Endothelial cell of umbilical vein (primary cell): ENCODE results near the gene GLI3. TPM values are rescaled to one million over a fixed set of nuclear protein-coding genes. Genes with fewer than 3 reads are reported as not detected.

Source experiments
- BruUV-seq: library from RNA; stranded (reverse); fragments of 400-500 nt; replicated peaks from 2 replicates; lab custom pipeline; 2021; lab: Mats Ljungman, UMichigan
- CTCF ChIA-PET: fragments of 300-600, 350-600 bp; sonication (Branson Sonifier 250); formaldehyde crosslinking; loops from one replicate; lab custom pipeline; 2021; ENCODE audit warnings: antibody characterized with exemption, inconsistent platforms; lab: Charles Lee
- POLR2A ChIA-PET: fragments of 300-600, 350-600 bp; sonication (Branson Sonifier 250); formaldehyde crosslinking; loops from one replicate; lab custom pipeline; 2021; ENCODE audit warnings: antibody characterized with exemption, inconsistent platforms; lab: Charles Lee
- DNase-seq: peaks from one replicate; pipeline ENCODE4 v3.0.0-alpha.2; 2011; ENCODE audit warnings: low read depth, low spot score
- FAIRE-seq: peaks from 2 replicates; lab custom pipeline; 2011; peaks lifted over from hg19 to GRCh38; lab: Jason Lieb, UNC
- H2AFZ ChIP-seq: 2 replicates; pipeline ENCODE4 v1.6.0; 2012; ENCODE audit warnings: low read depth, low read length, control low read depth, inconsistent platforms
- H3K27ac ChIP-seq: 2 replicates; pipeline ENCODE4 v1.5.1; 2011; ENCODE audit warnings: low read depth, mild to moderate bottlenecking, control low read depth, low read length, moderate library complexity; ENCODE audit not compliant: insufficient read depth
- H3K27me3 ChIP-seq, 2 experiments: 2 replicates each; pipeline versions ENCODE4 v1.6.0 to v1.6.1; 2011; ENCODE audit warnings: low read length in 2 of 2, mixed read lengths in 1 of 2; ENCODE audit not compliant: control insufficient read depth in 2 of 2, insufficient read depth in 2 of 2
- H3K36me3 ChIP-seq, 2 experiments: 2 replicates in 1 of 2; 3 replicates in 1 of 2; pipeline ENCODE4 v1.5.1; 2011; ENCODE audit warnings: low read length in 2 of 2, mild to moderate bottlenecking in 1 of 2, moderate library complexity in 1 of 2; ENCODE audit not compliant: control insufficient read depth in 2 of 2, insufficient read depth in 2 of 2; ENCODE audit errors: extremely low read depth in 1 of 2
- H3K4me1 ChIP-seq: 3 replicates; pipeline ENCODE4 v1.5.1; 2011; ENCODE audit warnings: mild to moderate bottlenecking, low read length; ENCODE audit not compliant: control insufficient read depth, insufficient read depth; ENCODE audit errors: extremely low read depth
- H3K4me2 ChIP-seq: 2 replicates; pipeline ENCODE4 v1.6.1; 2011; ENCODE audit warnings: low read length, control low read depth, mixed read lengths; ENCODE audit not compliant: insufficient read depth
- H3K4me3 ChIP-seq, 3 experiments: fragments of 200-600 bp in 1 of 3; sonication (generic), shearing (Covaris generic) in 1 of 3; replicated peaks in 1 of 3; 2 replicates each; pipeline ENCODE4 v1.5.1; 2011 to 2016; ENCODE audit warnings: control low read depth in 3 of 3, low read length in 3 of 3, mild to moderate bottlenecking in 2 of 3, inconsistent platforms in 1 of 3, low read depth in 1 of 3, moderate library complexity in 1 of 3; ENCODE audit not compliant: insufficient read depth in 1 of 3
- H3K79me2 ChIP-seq: 2 replicates; pipeline ENCODE4 v1.6.0; 2012; ENCODE audit warnings: low read length, inconsistent platforms; ENCODE audit not compliant: control insufficient read depth, insufficient read depth
- H3K9ac ChIP-seq: replicated peaks from 2 replicates; pipeline ENCODE3; 2011; ENCODE audit warnings: low read length, control low read depth; ENCODE audit not compliant: insufficient read depth; ENCODE audit errors: extremely low read depth
- H3K9me1 ChIP-seq: replicated peaks from 3 replicates; pipeline ENCODE4 v1.6.0; 2011; ENCODE audit warnings: mild to moderate bottlenecking, low read length; ENCODE audit not compliant: control insufficient read depth, insufficient read depth; ENCODE audit errors: extremely low read depth
- H3K9me3 ChIP-seq: replicated peaks from 2 replicates; pipeline ENCODE4 v1.5.1; 2012; ENCODE audit warnings: low read length, inconsistent platforms; ENCODE audit not compliant: control insufficient read depth, insufficient read depth
- H4K20me1 ChIP-seq: replicated peaks from 2 replicates; pipeline ENCODE3; 2011; ENCODE audit warnings: mild to moderate bottlenecking, low read length; ENCODE audit not compliant: control insufficient read depth, insufficient read depth; ENCODE audit errors: extremely low read depth
- EZH2 ChIP-seq: IDR thresholded peaks from 2 replicates; pipeline ENCODE4 v1.6.1; 2012; ENCODE audit warnings: borderline replicate concordance, low read depth, mild to moderate bottlenecking, moderate library complexity, low read length, inconsistent platforms; ENCODE audit not compliant: severe bottlenecking
- FOS ChIP-seq: IDR thresholded peaks from 2 replicates; pipeline ENCODE4 v1.6.1; 2011; ENCODE audit warnings: mild to moderate bottlenecking, low read length, moderate library complexity, borderline replicate concordance; ENCODE audit not compliant: insufficient read depth
- GATA2 ChIP-seq: IDR thresholded peaks from 2 replicates; pipeline ENCODE4 v1.7.0; 2011; ENCODE audit warnings: low read depth, mild to moderate bottlenecking, moderate library complexity, mixed read lengths, low read length; ENCODE audit not compliant: insufficient read length, insufficient read depth
- JUN ChIP-seq: IDR thresholded peaks from 2 replicates; pipeline ENCODE4 v1.6.1; 2011; ENCODE audit warnings: borderline replicate concordance, low read depth; ENCODE audit not compliant: insufficient read length, insufficient read depth
- MYC ChIP-seq: IDR thresholded peaks from one replicate; pipeline ENCODE4 v1.6.1; 2011; ENCODE audit warnings: mild to moderate bottlenecking, low read depth, low read length
- POLR2A ChIP-seq: IDR thresholded peaks from 2 replicates; pipeline ENCODE4 v1.6.1; 2012; ENCODE audit warnings: low read depth, mild to moderate bottlenecking, control low read depth, low read length
- POLR2AphosphoS5 ChIP-seq: IDR thresholded peaks from 2 replicates; pipeline ENCODE4 v1.6.1; 2012; ENCODE audit warnings: low read depth, mild to moderate bottlenecking, control low read depth, low read length, moderate library complexity; ENCODE audit not compliant: insufficient read depth
- dilution Hi-C: fragments of 300-500 bp; cut with MboI; formaldehyde crosslinking; loops from one replicate; pipeline ENCODE4 v1.15.0; 2019; ENCODE audit warnings: low sequenced_read_pairs; ENCODE audit not compliant: extremely low pct_ligation_motif_present
- intact Hi-C: fragments of 100-400 bp; cut with micrococcal nuclease; formaldehyde crosslinking; loops from one replicate; pipeline ENCODE4 v1.10.0; 2022
- polyA plus RNA-seq, 4 experiments: library from polyadenylated mRNA; depleted of rRNA in 3 of 4; stranded (reverse) in 3 of 4; unstranded in 1 of 4; fragments of >200 nt; gene quantifications; 2 replicates each; pipeline versions ENCODE4 v1.2.1 to v1.2.3, GENCODE V29; 2011 to 2012; ENCODE audit warnings: missing spikeins in 1 of 4
- total RNA-seq: library from RNA; stranded (reverse); gene quantifications from 2 replicates; pipeline ENCODE4 v1.2.3, GENCODE V29; 2021
- TF ChIP-seq, protein P1 (sequence below): IDR thresholded peaks from 2 replicates; pipeline ENCODE4 v1.6.1; 2011; ENCODE audit not compliant: insufficient read depth, insufficient read length

GLI3 gene
- total and polyA plus RNA-seq, 2 donors (not counting 3 experiments of a cell fraction or from before 2014, with no cell fraction given) = 6.0 to 24.9 TPM

DNA sequence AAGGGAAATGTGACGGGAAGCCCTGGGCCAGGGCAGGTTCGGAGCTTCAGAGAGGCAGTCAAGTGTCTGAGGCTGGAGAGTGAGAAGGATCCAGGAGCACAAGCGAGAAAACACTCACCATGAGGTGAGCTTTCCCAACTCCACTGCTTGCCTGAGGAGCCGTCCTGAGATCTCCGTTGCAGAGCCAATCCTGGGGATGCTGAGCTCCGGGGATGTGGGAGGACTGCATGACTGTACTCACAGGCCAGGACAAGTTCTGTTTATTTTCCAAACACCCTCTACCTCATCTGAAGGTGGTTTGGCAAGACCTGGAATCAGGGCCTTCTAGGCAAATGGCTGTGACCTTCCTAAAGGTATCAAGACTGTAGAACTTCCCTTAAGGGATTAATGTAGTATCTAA, 38.7 kb downstream of the GLI3 start:
- no peaks in the 10 kb centered on the region for H3K27me3 ChIP-seq
- POLR2A ChIA-PET = no interaction called here
- no peaks in the 10 kb centered on the region for H3K4me1 ChIP-seq
- H3K9me1 ChIP-seq = no peaks in the 10 kb centered on the region
- no peak overlapping the region for H2AFZ ChIP-seq
- TF ChIP-seq, protein P1, sequence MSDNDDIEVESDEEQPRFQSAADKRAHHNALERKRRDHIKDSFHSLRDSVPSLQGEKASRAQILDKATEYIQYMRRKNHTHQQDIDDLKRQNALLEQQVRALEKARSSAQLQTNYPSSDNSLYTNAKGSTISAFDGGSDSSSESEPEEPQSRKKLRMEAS = no peak
- TF ChIP-seq JUN (no peak), POLR2A (no peak), FOS (no peak), MYC (no peak), EZH2 (no peak)
- CTCF ChIA-PET = no interaction called here
- no peaks in the 10 kb centered on the region for H3K79me2 ChIP-seq
- no peak overlapping the region for H3K4me3 ChIP-seq
- FAIRE-seq (no peak), DNase-seq (no peak)
- no peaks in the 10 kb centered on the region for H3K36me3 ChIP-seq
- intact Hi-C loops = no loop called here
- no peaks in the 10 kb centered on the region for H4K20me1 ChIP-seq
- H3K4me2 ChIP-seq = no peak overlapping the region
- H3K9me3 ChIP-seq = no peaks in the 10 kb centered on the region
- no TSS peak for BruUV-seq
- dilution Hi-C loops = no loop called here
- H3K27ac ChIP-seq = no peak overlapping the region
- no peak overlapping the region for H3K9ac ChIP-seq

DNA sequence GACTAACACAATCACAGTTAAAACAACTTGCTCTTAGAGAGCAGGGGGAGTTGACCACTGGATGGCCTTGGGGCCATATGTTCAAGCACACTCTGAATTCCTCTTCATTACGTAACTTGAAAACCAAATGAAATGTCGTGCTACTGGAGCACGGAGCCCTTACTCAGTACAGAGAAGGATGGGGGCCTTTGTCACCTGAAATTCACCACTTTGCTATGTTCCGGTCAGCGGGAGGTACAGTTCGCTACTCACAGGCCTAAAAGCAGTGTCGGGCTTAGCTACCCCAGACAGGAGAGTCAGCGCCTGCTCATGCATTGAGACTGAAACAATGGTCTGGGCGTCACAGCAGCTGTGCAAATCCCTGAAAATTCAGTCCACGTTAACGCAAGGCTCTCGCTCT, 39.6 kb downstream of the GLI3 start:
- Histone ChIP-seq H2AFZ (no peak overlapping the region), H4K20me1 (no peaks in the 10 kb centered on the region), H3K4me3 (no peak overlapping the region), H3K9me3 (no peaks in the 10 kb centered on the region), H3K4me1 (no peaks in the 10 kb centered on the region), H3K9me1 (no peaks in the 10 kb centered on the region), H3K9ac (no peak overlapping the region), H3K4me2 (no peak overlapping the region), H3K79me2 (no peaks in the 10 kb centered on the region), H3K27ac (no peak overlapping the region), H3K36me3 (no peaks in the 10 kb centered on the region), H3K27me3 (no peaks in the 10 kb centered on the region)
- intact Hi-C loops (no loop called here), dilution Hi-C loops (no loop called here)
- BruUV-seq = no TSS peak
- TF ChIP-seq POLR2A (no peak), POLR2AphosphoS5 (no peak), FOS (no peak), JUN (no peak), EZH2 (no peak), GATA2 (no peak)
- TF ChIP-seq, protein P1 = no peak
- DNase-seq (no peak), FAIRE-seq (no peak)
- POLR2A ChIA-PET = no interaction called here
- CTCF ChIA-PET = no interaction called here
